Thymus (tissue), 14 donors: ENCODE data around the gene FADS3. TPM values are rescaled to one million over a fixed set of nuclear protein-coding genes. Genes with fewer than 3 reads are reported as not detected.

ENCODE experiments used
- DNase-seq, 9 donors: peaks; one replicate each; pipeline ENCODE4 v3.0.0-alpha.2; 2013; ENCODE audit warnings: low spot score in 9 of 9, low read depth in 6 of 9, missing footprints in 1 of 9
- H3K27ac ChIP-seq, 2 donors: one replicate each; pipeline ENCODE4 v1.5.1; 2013; ENCODE audit warnings: control low read depth in 1 of 2, low read depth in 1 of 2, low read length in 1 of 2, mild to moderate bottlenecking in 1 of 2, moderate library complexity in 1 of 2
- H3K27me3 ChIP-seq, 2 donors: one replicate each; pipeline ENCODE4 v1.5.1; 2013; ENCODE audit warnings: low read length in 1 of 2; ENCODE audit not compliant: control insufficient read depth in 2 of 2, insufficient read depth in 1 of 2
- H3K36me3 ChIP-seq, 2 donors: one replicate each; pipeline ENCODE4 v1.5.1; 2013; ENCODE audit warnings: low read length in 1 of 2, mild to moderate bottlenecking in 1 of 2, moderate library complexity in 1 of 2; ENCODE audit not compliant: control insufficient read depth in 2 of 2, insufficient read depth in 2 of 2
- H3K4me1 ChIP-seq, 2 donors: one replicate each; pipeline ENCODE4 v1.5.1; 2013; ENCODE audit warnings: low read length in 2 of 2; ENCODE audit not compliant: control insufficient read depth in 2 of 2, insufficient read depth in 2 of 2
- H3K4me3 ChIP-seq, 2 donors: one replicate each; pipeline ENCODE4 v1.5.1; 2013; ENCODE audit warnings: low read length in 2 of 2, control low read depth in 1 of 2, mild to moderate bottlenecking in 1 of 2
- H3K9me3 ChIP-seq, 2 donors: one replicate each; pipeline ENCODE4 v1.5.1; 2013; ENCODE audit warnings: low read length in 1 of 2, mild to moderate bottlenecking in 1 of 2; ENCODE audit not compliant: control insufficient read depth in 2 of 2, insufficient read depth in 1 of 2
- WGBS: extraction: QIAGEN DNeasy Blood & Tissue Kit; methylation state at CpG from one replicate; pipeline ENCODE4 v1.1.7; 2013; 5-methylcytosine and 5-hydroxymethylcytosine counted together
- long read RNA-seq, 10 donors: transcript quantifications; one replicate each; lab custom pipeline, GENCODE V29; 2026
- polyA plus RNA-seq: library from polyadenylated mRNA; stranded (reverse); fragments of 200-250 nt; gene quantifications from one replicate; pipeline ENCODE4 v1.2.3, GENCODE V29; 2013
- total RNA-seq: library from RNA; stranded (reverse); fragments of 120-200 nt; gene quantifications from one replicate; pipeline ENCODE4 v1.2.4, GENCODE V29; 2013
- donor health status: healthy.

FADS3 gene, protein sequence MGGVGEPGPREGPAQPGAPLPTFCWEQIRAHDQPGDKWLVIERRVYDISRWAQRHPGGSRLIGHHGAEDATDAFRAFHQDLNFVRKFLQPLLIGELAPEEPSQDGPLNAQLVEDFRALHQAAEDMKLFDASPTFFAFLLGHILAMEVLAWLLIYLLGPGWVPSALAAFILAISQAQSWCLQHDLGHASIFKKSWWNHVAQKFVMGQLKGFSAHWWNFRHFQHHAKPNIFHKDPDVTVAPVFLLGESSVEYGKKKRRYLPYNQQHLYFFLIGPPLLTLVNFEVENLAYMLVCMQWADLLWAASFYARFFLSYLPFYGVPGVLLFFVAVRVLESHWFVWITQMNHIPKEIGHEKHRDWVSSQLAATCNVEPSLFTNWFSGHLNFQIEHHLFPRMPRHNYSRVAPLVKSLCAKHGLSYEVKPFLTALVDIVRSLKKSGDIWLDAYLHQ
- total RNA-seq (4.7 TPM), polyA plus RNA-seq (19.3 TPM)
- long read RNA-seq, donor 1, result 0 reads
- long read RNA-seq, donor 2, result 0 reads
- long read RNA-seq, donor 3, partial matches to known transcripts, result 0 of 1 reads
- long read RNA-seq, donor 3, other reads (novel, unspliced or antisense), result 0 of 1 reads
- long read RNA-seq, donor 4, result 0 reads
- long read RNA-seq, donor 5, partial matches to known transcripts, result 0 of 3 reads
- long read RNA-seq, donor 5, other reads (novel, unspliced or antisense), result 0 of 3 reads
- long read RNA-seq, donor 6, partial matches to known transcripts, result 0 of 1 reads
- long read RNA-seq, donor 6, other reads (novel, unspliced or antisense), result 0 of 1 reads
- long read RNA-seq, donor 7, result 0 reads
- long read RNA-seq, donor 8, result 0 reads
- long read RNA-seq, donor 9, result 0 reads
- long read RNA-seq, donor 10, partial matches to known transcripts, result 0 of 1 reads
- long read RNA-seq, donor 10, other reads (novel, unspliced or antisense), result 0 of 1 reads

DNA sequence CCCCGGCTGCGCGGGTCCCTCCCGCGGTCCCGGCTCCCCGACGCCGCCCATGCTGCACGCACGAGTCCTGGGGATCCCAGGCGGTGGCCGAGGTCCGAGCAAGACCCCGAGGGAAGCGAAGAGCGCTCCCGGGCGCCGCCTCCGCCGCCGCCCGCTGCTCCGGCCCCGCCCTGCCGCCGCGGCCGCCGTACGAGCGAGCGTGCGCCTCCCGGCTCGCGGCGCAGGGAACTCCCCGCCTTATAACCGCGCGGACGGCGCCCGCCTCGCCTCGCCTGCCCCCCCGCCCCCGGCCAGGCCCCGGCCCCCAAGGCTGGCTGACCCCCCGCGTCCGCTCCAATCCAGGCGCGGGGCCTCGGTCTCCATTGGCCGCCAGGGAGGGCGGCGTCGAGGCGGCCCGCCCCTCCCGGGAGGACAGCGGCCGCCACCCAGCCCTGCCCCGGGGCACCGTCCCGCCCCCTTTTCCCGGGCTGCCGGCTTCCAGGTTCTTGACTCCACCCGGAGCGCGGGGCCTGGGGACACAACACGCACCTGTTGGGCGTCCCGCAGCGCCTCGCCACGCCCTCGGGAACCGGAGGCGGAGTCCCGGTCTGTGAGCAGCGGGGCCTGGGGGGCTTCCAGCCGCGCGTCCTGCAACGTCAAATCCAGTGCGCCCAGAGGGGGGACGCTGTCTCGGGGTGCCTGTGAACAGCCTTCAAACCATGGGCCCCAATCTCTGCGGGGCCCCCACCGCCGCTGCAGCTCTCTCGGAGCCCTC lies at the start of gene FADS3:
FADS3 (minus strand) TSS at position 215 of the 754 bp plus-strand sequence; CDS start at position 51, 164 bp downstream.
- Histone ChIP-seq H3K27me3 (peaks cover 9 to 56% of the 10 kb centered on the region in 2 donors), H3K36me3 (no peaks in the 10 kb centered on the region), H3K4me1 (peaks cover 6 to 15% of the 10 kb centered on the region in 2 donors), H3K4me3 (peak within 1 kb of the TSS; percentile 40 to 63), H3K27ac (peak within 1 kb of the TSS in 1 of 2 donors; percentile 2), H3K9me3 (peaks cover 0 to 4% of the 10 kb centered on the region in 2 donors)
- WGBS, result under 1% methylated on average over 96 of the region's 96 CpGs
- DNase-seq, result peak in 5 of 9 donors; percentile 12 to 49 (median 33)

DNA sequence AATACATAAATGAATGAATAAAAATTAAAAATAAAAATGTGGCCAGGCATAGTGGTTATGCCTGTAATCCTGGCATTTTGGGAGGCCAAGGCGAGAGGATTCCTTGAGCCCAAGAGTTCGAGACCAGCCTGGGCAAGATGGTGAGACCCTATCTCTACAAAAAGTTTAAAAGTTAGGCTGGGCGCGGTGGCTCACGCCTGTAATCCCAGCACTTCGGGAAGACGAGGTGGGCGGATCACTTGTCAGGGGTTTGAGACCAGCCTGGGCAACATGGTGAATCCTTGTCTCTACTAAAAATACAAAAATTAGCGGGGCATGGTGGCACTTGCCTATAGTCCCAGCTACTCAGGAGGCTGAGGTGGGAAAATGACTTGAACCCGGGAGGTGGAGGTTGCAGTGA lies 49.1 kb upstream of the FADS3 start:
- Histone ChIP-seq H3K27me3 (no peaks in the 10 kb centered on the region), H3K27ac (no peak overlapping the region), H3K9me3 (no peaks in the 10 kb centered on the region), H3K4me1 (no peaks in the 10 kb centered on the region), H3K4me3 (no peak overlapping the region), H3K36me3 (no peaks in the 10 kb centered on the region)
- no peak for DNase-seq
- 88% methylated on average over 10 of the region's 10 CpGs for WGBS

DNA sequence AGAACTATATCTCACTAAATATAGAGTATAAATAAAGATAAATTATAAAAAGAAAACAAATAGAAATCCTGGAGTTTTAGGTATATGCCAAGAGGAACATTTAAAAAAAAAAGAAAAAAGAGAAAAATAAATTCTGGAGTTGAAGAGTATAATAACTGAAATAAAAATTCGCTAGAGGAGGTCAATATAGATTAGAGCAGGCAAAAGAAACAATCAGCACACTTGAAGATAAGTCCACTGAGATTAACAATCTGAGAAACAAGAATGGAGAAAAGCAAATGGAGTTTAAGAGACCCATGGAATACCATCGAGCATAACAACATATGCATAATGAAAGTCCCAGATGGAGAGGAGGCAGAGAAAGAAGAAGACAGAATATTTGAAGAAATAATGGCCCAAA lies 44.5 kb upstream of the FADS3 start:
- no peak for DNase-seq
- WGBS, result 92% methylated on average over 2 of the region's 2 CpGs
- Histone ChIP-seq H3K27ac (no peak overlapping the region), H3K4me1 (no peaks in the 10 kb centered on the region), H3K36me3 (no peaks in the 10 kb centered on the region), H3K9me3 (no peaks in the 10 kb centered on the region), H3K4me3 (no peak overlapping the region), H3K27me3 (no peaks in the 10 kb centered on the region)

DNA sequence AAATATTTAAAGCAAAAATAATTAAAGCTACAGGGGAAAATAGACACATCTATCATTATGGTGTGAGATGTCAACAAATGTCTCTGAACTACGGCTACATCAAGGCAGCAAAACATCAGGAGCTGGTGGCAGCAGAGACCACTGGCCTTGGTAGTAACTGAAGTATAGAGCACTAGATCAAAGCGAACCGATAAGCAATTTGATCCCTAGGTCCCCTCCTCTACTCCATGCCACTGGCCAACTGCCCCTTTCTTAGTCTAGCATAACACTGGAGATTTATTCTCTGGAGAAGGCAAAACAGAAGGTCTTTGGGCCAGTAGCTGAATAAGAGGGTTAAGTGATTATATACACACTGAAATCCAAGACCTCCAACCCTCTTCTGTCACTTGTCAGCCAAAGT lies 39.6 kb upstream of the FADS3 start:
- 97% methylated on average over 3 of the region's 3 CpGs for WGBS
- no peaks in the 10 kb centered on the region for H3K9me3 ChIP-seq
- H3K27me3 ChIP-seq, result no peaks in the 10 kb centered on the region
- no peaks in the 10 kb centered on the region for H3K36me3 ChIP-seq
- H3K4me1 ChIP-seq, result no peaks in the 10 kb centered on the region
- no peak overlapping the region for H3K4me3 ChIP-seq
- DNase-seq, result no peak
- no peak overlapping the region for H3K27ac ChIP-seq

DNA sequence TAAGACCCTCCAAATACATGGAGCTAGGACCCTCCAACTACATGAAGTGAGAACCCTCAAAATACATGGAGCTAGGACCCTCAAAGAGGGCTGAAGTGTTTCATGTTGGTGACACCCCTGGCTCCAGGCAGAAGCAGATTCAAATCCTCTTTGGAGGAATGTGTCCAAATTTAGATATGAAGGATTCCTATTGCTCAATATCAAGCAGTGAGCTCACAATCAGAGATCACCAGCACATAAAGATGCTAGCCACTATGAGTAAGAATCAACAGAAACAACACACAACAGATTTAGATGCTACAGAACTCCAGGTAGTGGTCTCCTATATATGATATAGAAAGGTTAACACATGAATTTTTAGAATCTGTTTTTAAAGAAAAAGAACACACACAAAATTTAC lies 37.3 kb upstream of the FADS3 start:
- no peak overlapping the region for H3K4me3 ChIP-seq
- peaks cover 0 to 5% of the 10 kb centered on the region in 2 donors for H3K4me1 ChIP-seq
- H3K27me3 ChIP-seq, result no peaks in the 10 kb centered on the region
- H3K36me3 ChIP-seq, result no peaks in the 10 kb centered on the region
- H3K9me3 ChIP-seq, result no peaks in the 10 kb centered on the region
- H3K27ac ChIP-seq, result no peak overlapping the region
- no peak for DNase-seq

DNA sequence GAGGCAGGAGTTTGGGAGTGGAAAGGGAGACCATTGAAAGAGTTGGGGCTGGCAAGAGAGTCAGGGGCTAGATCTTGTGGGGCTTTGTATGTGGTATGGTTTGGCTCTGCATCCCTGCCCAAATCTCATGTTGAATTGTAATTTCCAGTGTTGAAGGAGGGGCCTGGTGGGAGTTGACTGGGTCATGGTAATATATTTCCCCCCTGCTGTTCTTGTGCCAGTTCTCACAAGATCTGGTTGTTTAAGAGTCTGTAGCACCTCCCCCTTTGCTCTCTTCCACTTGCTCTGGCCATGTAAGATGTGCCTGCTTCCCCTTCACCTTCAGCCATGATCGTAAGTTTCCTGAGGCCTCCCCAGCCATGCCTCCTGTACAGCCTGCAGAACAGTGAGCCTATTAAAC lies 36.2 kb upstream of the FADS3 start:
- H3K27ac ChIP-seq, result no peak overlapping the region
- no peak overlapping the region for H3K4me3 ChIP-seq
- peaks cover 0 to 9% of the 10 kb centered on the region in 2 donors for H3K27me3 ChIP-seq

DNA sequence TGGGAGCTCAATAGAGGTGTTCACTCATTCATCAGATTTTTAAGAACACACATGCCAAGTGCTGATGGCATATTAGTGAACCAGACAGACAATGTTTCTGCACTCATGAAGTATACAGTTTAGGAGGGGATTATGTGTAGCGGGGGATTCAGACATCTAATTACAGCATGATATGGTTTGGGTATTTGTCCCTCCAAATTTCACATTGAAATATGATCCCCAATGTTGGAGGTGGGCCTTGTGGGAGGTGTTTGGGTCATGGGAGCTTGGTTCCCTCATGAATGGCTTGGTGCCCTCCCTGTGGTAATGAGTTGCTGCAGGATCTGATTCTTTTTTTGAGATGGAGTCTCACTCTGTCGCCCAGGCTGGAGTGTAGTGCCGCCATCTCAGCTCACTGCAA lies 34.9 kb upstream of the FADS3 start:
- H3K9me3 ChIP-seq, result no peaks in the 10 kb centered on the region
- H3K27ac ChIP-seq, result no peak overlapping the region
- WGBS, result 98% methylated on average over 3 of the region's 3 CpGs
- no peak overlapping the region for H3K4me3 ChIP-seq
- H3K36me3 ChIP-seq, result no peaks in the 10 kb centered on the region
- peaks cover 0 to 14% of the 10 kb centered on the region in 2 donors for H3K27me3 ChIP-seq
- H3K4me1 ChIP-seq, result peaks cover 0 to 18% of the 10 kb centered on the region in 2 donors
- DNase-seq, result no peak

More for the DNA sequence above, 36.2 kb upstream of the FADS3 start:
- 96% methylated on average over 1 of the region's 1 CpG for WGBS
- Histone ChIP-seq H3K36me3 (no peaks in the 10 kb centered on the region), H3K9me3 (no peaks in the 10 kb centered on the region), H3K4me1 (peaks cover 0 to 16% of the 10 kb centered on the region in 2 donors)
- DNase-seq, result no peak

DNA sequence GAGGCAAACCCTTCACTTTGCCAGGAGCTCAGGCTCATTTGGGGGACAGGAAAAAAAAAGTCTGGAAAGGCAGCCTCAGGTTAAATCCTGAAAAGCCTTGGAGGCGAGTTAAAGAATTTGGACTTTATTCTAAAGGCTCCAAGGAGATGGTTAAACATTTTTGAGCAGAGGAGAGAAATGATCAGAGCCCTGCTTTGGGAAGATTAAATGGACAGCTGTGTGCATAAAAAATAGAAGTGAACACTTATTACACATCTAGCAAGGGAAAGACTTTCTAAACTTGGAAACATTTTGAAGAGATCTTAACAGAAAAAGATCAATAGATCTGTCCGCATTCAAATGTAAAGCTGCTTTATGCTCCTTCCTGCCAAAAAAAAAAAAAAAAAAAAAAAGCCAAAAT lies 34.4 kb upstream of the FADS3 start:
- Histone ChIP-seq H3K4me3 (no peak overlapping the region), H3K27me3 (peaks cover 0 to 18% of the 10 kb centered on the region in 2 donors), H3K4me1 (peaks cover 0 to 18% of the 10 kb centered on the region in 2 donors), H3K36me3 (no peaks in the 10 kb centered on the region), H3K9me3 (no peaks in the 10 kb centered on the region), H3K27ac (no peak overlapping the region)
- DNase-seq, result no peak
- 95% methylated on average over 2 of the region's 2 CpGs for WGBS
